Liver (tissue), 3 donors: ENCODE data around the gene FKBP1B.

Experiments used
- GABPA ChIP-seq, 2 donors: IDR thresholded peaks in 1 of 2; conservative IDR thresholded peaks in 1 of 2; 2 replicates each; pipeline ENCODE4 v1.6.1; 2016; ENCODE audit warnings: antibody characterized with exemption in 2 of 2, mild to moderate bottlenecking in 1 of 2, moderate library complexity in 1 of 2
- JUND ChIP-seq, 2 donors: IDR thresholded peaks; 2 replicates each; pipeline ENCODE4 v1.6.1; 2016; ENCODE audit warnings: antibody characterized with exemption in 2 of 2
- NR2F2 ChIP-seq: IDR thresholded peaks from 2 replicates; pipeline ENCODE4 v1.6.1; 2016; ENCODE audit warnings: antibody characterized with exemption
- RAD21 ChIP-seq, 2 donors: IDR thresholded peaks; 2 replicates each; pipeline ENCODE4 v1.6.1; 2016; ENCODE audit warnings: antibody characterized with exemption in 2 of 2, mild to moderate bottlenecking in 2 of 2
- TAF1 ChIP-seq: conservative IDR thresholded peaks from 2 replicates; pipeline ENCODE4 v1.6.1; 2016; ENCODE audit warnings: antibody characterized with exemption, mild to moderate bottlenecking
- YY1 ChIP-seq: IDR thresholded peaks from 2 replicates; pipeline ENCODE4 v1.6.1; 2016; ENCODE audit warnings: antibody characterized with exemption, mild to moderate bottlenecking
- TF ChIP-seq, protein P1 (sequence below): fragments of 150-350 bp; IDR thresholded peaks from 2 replicates; pipeline ENCODE4 v1.5.1; 2017; ENCODE audit warnings: improper control_type of control experiment, low read depth, low read length; ENCODE audit not compliant: missing input control
- TF ChIP-seq, protein P2 (sequence below): IDR thresholded peaks from 2 replicates; pipeline ENCODE4 v1.6.1; 2016; ENCODE audit warnings: antibody characterized with exemption, mild to moderate bottlenecking
- donor health status: healthy.
- donor health status: healthy.

DNA sequence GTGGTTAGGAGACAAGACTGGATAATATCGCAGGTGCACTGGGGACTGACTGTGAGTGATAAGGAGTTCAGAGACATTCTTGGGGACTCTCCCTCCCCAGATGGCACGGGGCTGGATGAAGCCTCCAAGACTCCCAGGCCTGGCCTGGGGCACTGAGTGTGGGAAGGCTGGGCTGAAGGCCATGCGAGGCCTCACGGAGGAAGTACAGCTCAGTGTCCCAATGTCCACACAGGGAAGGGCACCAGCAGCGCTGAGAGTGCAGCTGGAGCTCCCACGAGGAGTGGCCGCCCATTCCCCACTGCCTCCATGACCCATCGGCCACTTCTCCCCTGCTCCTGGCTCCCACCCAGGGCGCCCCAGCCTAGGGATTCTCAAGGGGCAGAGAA lies 33.2 kb upstream of the FKBP1B start:
- TF ChIP-seq, protein P1, sequence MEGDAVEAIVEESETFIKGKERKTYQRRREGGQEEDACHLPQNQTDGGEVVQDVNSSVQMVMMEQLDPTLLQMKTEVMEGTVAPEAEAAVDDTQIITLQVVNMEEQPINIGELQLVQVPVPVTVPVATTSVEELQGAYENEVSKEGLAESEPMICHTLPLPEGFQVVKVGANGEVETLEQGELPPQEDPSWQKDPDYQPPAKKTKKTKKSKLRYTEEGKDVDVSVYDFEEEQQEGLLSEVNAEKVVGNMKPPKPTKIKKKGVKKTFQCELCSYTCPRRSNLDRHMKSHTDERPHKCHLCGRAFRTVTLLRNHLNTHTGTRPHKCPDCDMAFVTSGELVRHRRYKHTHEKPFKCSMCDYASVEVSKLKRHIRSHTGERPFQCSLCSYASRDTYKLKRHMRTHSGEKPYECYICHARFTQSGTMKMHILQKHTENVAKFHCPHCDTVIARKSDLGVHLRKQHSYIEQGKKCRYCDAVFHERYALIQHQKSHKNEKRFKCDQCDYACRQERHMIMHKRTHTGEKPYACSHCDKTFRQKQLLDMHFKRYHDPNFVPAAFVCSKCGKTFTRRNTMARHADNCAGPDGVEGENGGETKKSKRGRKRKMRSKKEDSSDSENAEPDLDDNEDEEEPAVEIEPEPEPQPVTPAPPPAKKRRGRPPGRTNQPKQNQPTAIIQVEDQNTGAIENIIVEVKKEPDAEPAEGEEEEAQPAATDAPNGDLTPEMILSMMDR, result no peak
- TF ChIP-seq, protein P2, sequence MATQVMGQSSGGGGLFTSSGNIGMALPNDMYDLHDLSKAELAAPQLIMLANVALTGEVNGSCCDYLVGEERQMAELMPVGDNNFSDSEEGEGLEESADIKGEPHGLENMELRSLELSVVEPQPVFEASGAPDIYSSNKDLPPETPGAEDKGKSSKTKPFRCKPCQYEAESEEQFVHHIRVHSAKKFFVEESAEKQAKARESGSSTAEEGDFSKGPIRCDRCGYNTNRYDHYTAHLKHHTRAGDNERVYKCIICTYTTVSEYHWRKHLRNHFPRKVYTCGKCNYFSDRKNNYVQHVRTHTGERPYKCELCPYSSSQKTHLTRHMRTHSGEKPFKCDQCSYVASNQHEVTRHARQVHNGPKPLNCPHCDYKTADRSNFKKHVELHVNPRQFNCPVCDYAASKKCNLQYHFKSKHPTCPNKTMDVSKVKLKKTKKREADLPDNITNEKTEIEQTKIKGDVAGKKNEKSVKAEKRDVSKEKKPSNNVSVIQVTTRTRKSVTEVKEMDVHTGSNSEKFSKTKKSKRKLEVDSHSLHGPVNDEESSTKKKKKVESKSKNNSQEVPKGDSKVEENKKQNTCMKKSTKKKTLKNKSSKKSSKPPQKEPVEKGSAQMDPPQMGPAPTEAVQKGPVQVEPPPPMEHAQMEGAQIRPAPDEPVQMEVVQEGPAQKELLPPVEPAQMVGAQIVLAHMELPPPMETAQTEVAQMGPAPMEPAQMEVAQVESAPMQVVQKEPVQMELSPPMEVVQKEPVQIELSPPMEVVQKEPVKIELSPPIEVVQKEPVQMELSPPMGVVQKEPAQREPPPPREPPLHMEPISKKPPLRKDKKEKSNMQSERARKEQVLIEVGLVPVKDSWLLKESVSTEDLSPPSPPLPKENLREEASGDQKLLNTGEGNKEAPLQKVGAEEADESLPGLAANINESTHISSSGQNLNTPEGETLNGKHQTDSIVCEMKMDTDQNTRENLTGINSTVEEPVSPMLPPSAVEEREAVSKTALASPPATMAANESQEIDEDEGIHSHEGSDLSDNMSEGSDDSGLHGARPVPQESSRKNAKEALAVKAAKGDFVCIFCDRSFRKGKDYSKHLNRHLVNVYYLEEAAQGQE, result no peak
- no peak for TF ChIP-seq GABPA (IDR thresholded peaks at IDR 0.05 in 1 of 2, conservative IDR thresholded peaks at IDR 0.05 in 1 of 2)
- TF ChIP-seq YY1, result no peak
- TF ChIP-seq RAD21 (IDR thresholded peaks at IDR 0.05), result no peak
- no peak for TF ChIP-seq JUND (IDR thresholded peaks at IDR 0.05)
- TF ChIP-seq TAF1, result no peak
- no peak for TF ChIP-seq NR2F2
